GM12892 (cell line): Measurements from ENCODE around the gene CENPP.

ENCODE experiments used
- POLR2AphosphoS5 ChIP-seq: IDR thresholded peaks from 2 replicates; pipeline ENCODE4 v1.6.1; 2011; ENCODE audit warnings: low read depth, low read length, control low read depth
- TAF1 ChIP-seq: IDR thresholded peaks from 2 replicates; pipeline ENCODE4 v1.6.1; 2011; ENCODE audit warnings: low read depth, mild to moderate bottlenecking, control low read depth, low read length, borderline replicate concordance

- TF ChIP-seq POLR2AphosphoS5 (no peak), TAF1 (no peak)
Observed at GRCh38 chr9:92425474-92425873, 99.7 kb downstream of the CENPP start.
